Skin of body (tissue), 2 donors: ENCODE data around the gene FAM151A. TPM values are rescaled to one million over a fixed set of nuclear protein-coding genes. Genes with fewer than 3 reads are reported as not detected.

Experiments used
- DNase-seq: peaks from one replicate; lab custom pipeline; 2025; lab: John Stamatoyannopoulos, UW
- total RNA-seq: library from RNA; depleted of rRNA; stranded (reverse); fragments of >200 nt; gene quantifications from one replicate; pipeline ENCODE4 v1.2.3, GENCODE V29; 2014

FAM151A gene
- total RNA-seq = not detected

- DNase-seq = no peak
Measured at GRCh38 chr1:54623216-54624007, at the start of gene FAM151A. Gene FAM151A, minus strand, starts transcription at chr1:54623525. Its CDS starts 130 bp downstream, at chr1:54623395.

- no peak for DNase-seq
Measured at GRCh38 chr1:54671985-54672608, 48.8 kb upstream of the FAM151A start.

- DNase-seq = no peak
Measured at GRCh38 chr1:54668567-54668966, 45.2 kb upstream of the FAM151A start.

DNA sequence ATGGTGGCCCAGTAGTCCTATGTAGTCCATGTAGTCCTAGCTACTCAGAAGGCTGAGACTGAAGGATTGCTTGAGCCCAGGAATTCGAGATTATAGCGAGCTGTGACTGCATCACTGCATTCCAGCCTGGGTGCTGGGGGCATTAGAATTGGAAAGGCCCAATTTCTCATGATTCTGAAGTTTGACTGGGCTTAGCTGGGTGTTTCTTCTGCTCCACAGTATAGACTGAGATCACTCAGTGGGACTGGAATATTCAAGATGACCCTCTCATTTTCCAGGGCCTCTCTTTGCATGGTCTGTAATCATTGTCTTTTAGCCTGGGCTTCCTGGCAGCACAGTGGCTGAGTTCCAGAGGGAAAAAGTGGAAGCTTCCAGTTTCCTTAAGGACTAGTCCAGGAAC is 44.5 kb upstream of the FAM151A start:
- no peak for DNase-seq

DNA sequence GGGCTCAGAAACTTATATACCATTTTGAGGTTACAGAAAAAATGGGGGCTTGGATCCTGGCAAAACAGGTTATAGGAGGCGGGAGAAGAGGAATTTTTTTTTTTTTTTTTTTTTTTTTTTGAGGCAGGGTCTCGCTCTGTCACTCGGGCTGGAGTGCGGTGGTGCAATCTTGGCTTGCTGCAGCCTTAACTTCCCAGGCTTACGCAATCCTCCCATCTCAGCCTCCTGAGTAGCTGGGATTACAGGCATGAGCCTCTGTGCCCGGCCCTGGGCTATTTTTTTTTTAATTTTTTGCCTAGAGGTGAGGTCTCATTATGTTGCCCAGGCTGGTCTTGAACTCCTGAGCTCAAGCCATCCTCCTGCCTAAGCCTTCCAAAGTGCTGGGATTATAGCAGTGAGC is 43.0 kb upstream of the FAM151A start:
- no peak for DNase-seq

GRCh38 chr1:54665852-54666251 is 42.5 kb upstream of the FAM151A start:
- no peak for DNase-seq

GRCh38 chr1:54664364-54664763 is 41.0 kb upstream of the FAM151A start:
- DNase-seq = no peak

DNA sequence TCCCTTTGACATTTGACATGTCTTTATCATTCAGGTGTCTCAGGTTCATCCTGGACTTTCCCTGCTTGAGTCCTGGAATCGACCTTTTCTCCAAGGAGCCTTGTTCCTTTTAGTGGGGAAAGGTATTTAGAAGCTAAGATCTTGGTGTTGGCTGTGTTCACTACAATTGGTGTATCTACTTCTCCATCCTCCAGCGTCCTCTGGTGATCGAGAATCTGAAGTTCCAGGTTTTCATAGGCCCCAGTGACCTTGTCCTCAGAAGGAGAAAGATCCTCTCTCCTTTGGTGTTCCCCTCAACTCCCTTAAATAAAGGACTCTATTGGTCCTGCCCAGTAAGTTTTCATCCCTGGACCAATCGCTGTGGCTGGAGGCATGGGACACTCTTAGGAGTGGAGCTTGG is 40.4 kb upstream of the FAM151A start:
- no peak for DNase-seq

DNA sequence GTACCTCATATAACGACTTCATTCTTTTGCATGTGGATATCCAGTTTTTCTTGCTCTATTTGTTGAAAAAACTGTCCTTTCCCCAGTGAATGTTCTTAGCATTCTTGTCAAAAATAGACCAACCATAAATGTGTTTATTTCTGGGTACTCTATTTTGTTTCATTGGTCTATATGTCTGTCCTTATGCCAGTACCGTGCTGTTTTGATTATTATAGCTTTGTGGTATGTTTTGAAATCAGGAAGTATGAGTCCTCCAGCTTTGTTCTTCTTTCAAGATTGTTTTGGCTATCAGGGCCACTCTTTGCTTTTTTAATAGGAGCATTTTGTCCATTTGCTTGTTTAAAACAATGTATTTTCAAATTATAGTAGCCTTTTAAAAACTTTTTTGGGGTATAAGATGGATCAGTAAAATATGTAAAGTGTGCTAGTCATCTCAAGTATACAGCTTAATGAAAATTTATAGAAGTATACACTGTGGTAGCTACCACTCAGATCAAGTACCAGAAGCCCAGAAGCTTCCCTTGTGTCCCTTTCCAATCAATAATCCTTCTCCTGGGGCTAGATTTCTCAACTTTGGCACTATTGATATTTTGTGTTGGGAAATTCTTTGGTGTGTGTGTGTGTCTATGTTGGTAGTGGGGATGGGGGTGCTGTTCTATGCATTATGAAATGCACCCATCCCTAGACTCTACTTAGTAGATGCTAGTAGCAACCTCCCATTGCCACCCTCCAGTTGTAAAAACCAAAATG is 35.0 kb upstream of the FAM151A start:
- no peak for DNase-seq

- DNase-seq = no peak
Measured at GRCh38 chr1:54653036-54653435, 29.7 kb upstream of the FAM151A start.

- DNase-seq = no peak
Measured at GRCh38 chr1:54652168-54652567, 28.8 kb upstream of the FAM151A start.

- no peak for DNase-seq
Measured at GRCh38 chr1:54651608-54652007, 28.3 kb upstream of the FAM151A start.

GRCh38 chr1:54650417-54650816 is 27.1 kb upstream of the FAM151A start:
- no peak for DNase-seq

- no peak for DNase-seq
Measured at GRCh38 chr1:54649921-54650320, 26.6 kb upstream of the FAM151A start.

DNA sequence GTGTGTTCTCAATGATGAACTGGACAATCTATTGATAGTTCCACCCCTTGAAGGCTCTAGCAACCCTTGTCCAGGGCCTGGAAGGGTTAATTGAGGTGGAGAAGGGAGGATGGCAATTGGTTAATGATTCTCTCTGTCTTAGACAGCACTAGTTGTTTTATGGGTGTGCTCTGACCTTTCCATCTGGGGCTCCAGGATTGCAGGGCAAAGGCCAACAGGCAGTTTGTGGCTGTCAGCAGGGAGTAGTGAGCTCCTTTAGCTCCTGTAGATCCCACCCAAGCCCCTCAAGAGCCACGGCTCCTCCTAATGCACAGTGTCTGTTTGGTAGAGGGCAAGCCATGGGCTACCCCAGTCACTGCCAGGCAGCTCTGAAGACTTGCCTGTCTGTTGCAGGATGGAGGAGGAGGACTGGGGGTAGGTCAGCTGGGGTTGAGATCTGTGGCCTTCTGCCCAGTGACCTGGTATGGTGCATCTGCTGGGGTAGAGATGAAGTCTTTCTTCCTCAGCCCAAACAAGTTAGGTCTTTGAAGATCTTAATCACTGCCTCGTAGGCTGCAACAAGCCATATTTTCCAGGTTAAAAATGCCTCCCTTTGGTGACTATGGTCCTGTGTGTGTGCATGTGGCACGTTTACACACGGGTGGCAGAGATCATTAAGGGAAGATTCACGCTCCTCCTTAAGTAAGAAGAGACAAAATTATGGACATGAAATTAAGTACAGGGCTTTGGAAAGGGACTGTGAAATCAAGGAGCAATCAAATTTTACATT is 26.0 kb upstream of the FAM151A start:
- no peak for DNase-seq

DNA sequence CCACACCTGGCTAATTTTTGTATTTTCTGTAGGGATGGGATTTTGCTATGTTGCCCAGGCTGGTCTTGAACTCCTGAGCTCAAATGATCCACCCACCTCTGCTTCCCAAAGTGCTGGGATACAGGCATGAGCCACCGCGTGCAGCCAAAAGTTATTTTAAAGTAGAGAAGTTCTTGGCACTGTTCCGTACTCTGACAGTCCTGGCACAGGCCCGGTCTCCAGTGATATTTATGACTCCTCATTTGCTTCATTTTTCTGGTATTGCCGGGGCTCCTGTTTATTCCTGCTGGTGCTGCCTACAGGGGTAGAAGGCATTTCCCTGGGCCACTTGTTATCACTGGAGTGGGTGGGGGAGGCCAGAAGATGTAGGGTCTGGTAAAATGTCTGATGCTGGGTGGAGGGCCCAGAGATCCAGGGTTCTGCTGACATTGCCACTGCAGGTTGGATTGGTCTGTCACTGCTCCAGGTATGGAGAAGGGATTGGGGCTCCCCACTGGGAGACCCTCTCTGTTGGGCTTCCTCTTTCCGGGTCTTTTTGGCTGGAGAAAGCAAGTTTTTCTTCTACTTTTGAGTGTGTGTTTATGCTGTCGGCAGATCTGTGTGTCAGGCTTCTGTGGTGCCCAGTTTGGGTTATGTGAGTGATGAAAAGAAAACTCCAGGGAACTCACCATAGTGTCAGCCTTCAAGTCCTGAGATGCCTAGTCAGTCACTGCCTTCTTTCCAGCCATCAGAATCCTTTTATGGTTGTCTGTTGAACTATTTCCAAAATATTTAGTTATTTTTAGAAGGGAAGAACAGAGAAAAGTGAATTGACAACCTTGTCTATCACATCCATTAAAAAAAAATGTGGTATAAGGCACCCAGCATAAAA is 22.7 kb upstream of the FAM151A start:
- DNase-seq = no peak

- DNase-seq = no peak
Measured at GRCh38 chr1:54643736-54644135, 20.4 kb upstream of the FAM151A start.

GRCh38 chr1:54640863-54641836 is 17.8 kb upstream of the FAM151A start, which contains the start of gene MROH7:
Gene MROH7, plus strand, starts transcription at chr1:54641786. Its CDS starts 11,141 bp downstream, at chr1:54652927.
- DNase-seq = no peak

DNA sequence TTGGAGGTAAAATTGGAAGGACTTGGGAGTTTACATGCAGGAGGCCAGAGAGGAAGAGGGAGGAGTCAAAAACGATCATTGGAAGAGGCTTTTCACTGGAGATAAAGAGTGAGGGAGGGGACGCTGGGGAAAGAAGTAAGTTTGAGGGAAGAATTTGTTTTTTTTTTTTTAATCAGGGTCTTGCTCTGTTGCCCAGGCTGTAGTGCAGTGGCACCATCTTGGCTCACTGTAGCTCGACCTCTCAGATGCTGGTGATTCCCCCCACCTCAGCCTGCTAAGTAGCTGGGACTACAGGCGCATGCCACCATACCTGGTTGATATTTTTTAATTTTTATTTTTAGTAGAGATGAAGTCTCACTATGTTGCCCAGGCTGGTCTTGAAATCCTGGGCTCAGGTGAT is 17.0 kb upstream of the FAM151A start:
- DNase-seq = no peak
